ENCODE data around the gene FBXW5. TPM values are rescaled to one million over a fixed set of nuclear protein-coding genes. Genes with fewer than 3 reads are reported as not detected.

The FBXW5 gene
- total RNA-seq, 2 experiments from 2014 or later: 63.3 to 89.6 TPM

DNA sequence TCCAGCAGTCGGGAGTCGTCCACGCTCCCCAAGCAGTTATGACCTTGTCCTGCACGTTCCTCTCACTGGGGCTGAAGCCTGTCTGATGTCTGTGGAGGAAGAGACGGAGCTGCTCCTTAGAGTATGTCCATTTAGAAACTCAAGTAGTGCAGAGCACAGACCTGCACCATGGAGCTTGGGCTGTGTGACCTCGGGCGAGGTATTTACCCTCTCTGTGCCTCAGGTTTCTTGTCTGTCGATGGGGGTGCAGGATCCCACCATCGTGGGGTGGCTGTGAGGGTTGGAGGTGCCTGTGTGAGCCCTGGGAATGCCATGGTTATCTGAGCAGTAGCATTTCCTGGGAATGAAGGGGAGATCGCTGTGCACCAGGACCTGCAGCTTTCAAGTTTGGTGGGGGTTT lies 44.0 kb downstream of the FBXW5 start:
- TF ChIP-seq, protein P1, sequence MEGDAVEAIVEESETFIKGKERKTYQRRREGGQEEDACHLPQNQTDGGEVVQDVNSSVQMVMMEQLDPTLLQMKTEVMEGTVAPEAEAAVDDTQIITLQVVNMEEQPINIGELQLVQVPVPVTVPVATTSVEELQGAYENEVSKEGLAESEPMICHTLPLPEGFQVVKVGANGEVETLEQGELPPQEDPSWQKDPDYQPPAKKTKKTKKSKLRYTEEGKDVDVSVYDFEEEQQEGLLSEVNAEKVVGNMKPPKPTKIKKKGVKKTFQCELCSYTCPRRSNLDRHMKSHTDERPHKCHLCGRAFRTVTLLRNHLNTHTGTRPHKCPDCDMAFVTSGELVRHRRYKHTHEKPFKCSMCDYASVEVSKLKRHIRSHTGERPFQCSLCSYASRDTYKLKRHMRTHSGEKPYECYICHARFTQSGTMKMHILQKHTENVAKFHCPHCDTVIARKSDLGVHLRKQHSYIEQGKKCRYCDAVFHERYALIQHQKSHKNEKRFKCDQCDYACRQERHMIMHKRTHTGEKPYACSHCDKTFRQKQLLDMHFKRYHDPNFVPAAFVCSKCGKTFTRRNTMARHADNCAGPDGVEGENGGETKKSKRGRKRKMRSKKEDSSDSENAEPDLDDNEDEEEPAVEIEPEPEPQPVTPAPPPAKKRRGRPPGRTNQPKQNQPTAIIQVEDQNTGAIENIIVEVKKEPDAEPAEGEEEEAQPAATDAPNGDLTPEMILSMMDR (conservative IDR thresholded peaks at IDR 0.05; ENCODE audit: low read length): no peak
- no peak for TF ChIP-seq EZH2phosphoT487 (IDR thresholded peaks at IDR 0.05; ENCODE audit: borderline replicate concordance, low read depth, low read length)
- ChIA-PET POLR2A (no interaction called here), CTCF (ENCODE audit: unreplicated experiment) (no interaction called here)
- no peak for DNase-seq (ENCODE audit: low spot score)
- intact Hi-C loops (cut with micrococcal nuclease; ENCODE audit: unreplicated experiment): no loop called here
- Histone ChIP-seq H3K79me2 (ENCODE audit: insufficient read depth, low read depth, low read length) (peaks cover 4% of the 10 kb centered on the region; the same call in 1 of the 2 replicates), H3K4me1 (ENCODE audit: insufficient read depth, low read length, poor library complexity, severe bottlenecking) (no peaks in the 10 kb centered on the region), H3K9me2 (ENCODE audit: insufficient read depth, low read length) (no peaks in the 10 kb centered on the region), H4K20me1 (ENCODE audit: insufficient read depth, low read length) (no peaks in the 10 kb centered on the region), H2AFZ (ENCODE audit: low read length) (no peak overlapping the region), H3K4me2 (ENCODE audit: low read length) (no peak overlapping the region), H3K9me3 (ENCODE audit: low read length) (no peaks in the 10 kb centered on the region), H3K36me3 (ENCODE audit: insufficient read depth, low read length) (peaks cover 74% of the 10 kb centered on the region), H3K27ac (ENCODE audit: low read depth, low read length, poor library complexity, severe bottlenecking) (no peak overlapping the region), H3K4me3 (ENCODE audit: low read depth, low read length, poor library complexity, severe bottlenecking) (no peak overlapping the region)
- no TSS peak for BruUV-seq (replicated peaks)

DNA sequence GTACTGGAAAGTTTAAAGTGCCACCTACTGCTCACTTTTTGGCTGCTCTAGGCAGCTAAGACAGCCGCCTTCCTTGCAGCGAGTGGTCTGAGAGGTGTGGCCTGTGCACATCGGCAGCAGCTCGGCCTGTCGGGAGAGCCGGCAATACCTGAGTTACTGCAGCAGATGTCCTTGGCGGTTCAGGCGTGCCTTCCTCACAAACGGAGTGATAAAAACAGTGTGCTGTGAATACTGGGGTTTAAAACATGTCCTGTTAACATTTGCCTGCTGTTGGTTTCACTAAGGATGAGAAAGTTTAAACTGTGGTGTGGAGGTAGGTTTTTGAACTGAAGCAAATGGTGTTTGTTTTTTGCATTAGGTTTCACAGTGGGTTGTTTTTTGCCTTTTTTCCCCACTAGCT lies 45.3 kb downstream of the FBXW5 start:
- Histone ChIP-seq H3K27ac (ENCODE audit: low read depth, low read length, poor library complexity, severe bottlenecking) (no peak overlapping the region), H3K36me3 (ENCODE audit: insufficient read depth, low read length) (peaks cover 76% of the 10 kb centered on the region), H2AFZ (ENCODE audit: low read length) (no peak overlapping the region), H3K9me3 (ENCODE audit: low read length) (no peaks in the 10 kb centered on the region), H4K20me1 (ENCODE audit: insufficient read depth, low read length) (no peaks in the 10 kb centered on the region; the same call in 1 of the 2 replicates), H3K4me1 (ENCODE audit: insufficient read depth, low read length, poor library complexity, severe bottlenecking) (no peaks in the 10 kb centered on the region), H3K4me3 (ENCODE audit: low read depth, low read length, poor library complexity, severe bottlenecking) (no peak overlapping the region), H3K79me2 (ENCODE audit: insufficient read depth, low read depth, low read length) (peaks cover 13% of the 10 kb centered on the region; the same call in 1 of the 2 replicates), H3K9me2 (ENCODE audit: insufficient read depth, low read length) (no peaks in the 10 kb centered on the region), H3K4me2 (ENCODE audit: low read length) (no peak overlapping the region)
- intact Hi-C loops (cut with micrococcal nuclease; ENCODE audit: unreplicated experiment): no loop called here
- ChIA-PET CTCF (ENCODE audit: unreplicated experiment) (no interaction called here), POLR2A (no interaction called here)
- no peak for DNase-seq (ENCODE audit: low spot score)
- BruUV-seq (replicated peaks): no TSS peak
- TF ChIP-seq, protein P1 (conservative IDR thresholded peaks at IDR 0.05; ENCODE audit: low read length): no peak
- TF ChIP-seq EZH2phosphoT487 (IDR thresholded peaks at IDR 0.05; ENCODE audit: borderline replicate concordance, low read depth, low read length): no peak

DNA sequence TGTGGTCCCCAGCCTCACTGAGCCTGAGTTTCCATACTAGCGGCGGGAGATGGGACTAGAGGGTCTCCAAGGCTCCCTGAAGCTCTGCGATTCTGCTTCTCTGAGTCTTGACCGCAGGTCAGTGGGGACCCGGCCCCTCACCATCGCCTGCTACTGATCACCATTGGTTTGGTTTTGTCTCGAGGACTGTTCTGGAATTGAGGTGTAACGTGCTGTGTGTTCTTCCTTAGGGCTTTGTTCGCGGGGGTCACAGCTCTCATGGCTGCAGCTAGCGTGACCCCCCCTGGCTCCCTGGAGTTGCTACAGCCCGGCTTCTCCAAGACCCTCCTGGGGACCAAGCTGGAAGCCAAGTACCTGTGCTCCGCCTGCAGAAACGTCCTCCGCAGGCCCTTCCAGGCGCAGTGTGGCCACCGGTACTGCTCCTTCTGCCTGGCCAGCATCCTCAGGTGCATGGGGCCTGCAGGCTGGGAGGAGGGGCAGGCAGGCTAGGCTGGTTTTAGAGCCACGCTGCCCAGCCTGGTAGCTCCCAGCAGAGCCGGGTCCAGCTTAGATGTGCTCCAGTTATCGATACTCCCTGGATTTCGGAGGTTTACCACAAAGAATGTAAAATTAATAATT lies 45.9 kb downstream of the FBXW5 start:
- Histone ChIP-seq H4K20me1 (ENCODE audit: insufficient read depth, low read length) (no peaks in the 10 kb centered on the region; the same call in 1 of the 2 replicates), H3K36me3 (ENCODE audit: insufficient read depth, low read length) (peaks cover 75% of the 10 kb centered on the region), H2AFZ (ENCODE audit: low read length) (no peak overlapping the region), H3K27ac (ENCODE audit: low read depth, low read length, poor library complexity, severe bottlenecking) (no peak overlapping the region), H3K4me2 (ENCODE audit: low read length) (no peak overlapping the region), H3K4me3 (ENCODE audit: low read depth, low read length, poor library complexity, severe bottlenecking) (no peak overlapping the region), H3K9me2 (ENCODE audit: insufficient read depth, low read length) (no peaks in the 10 kb centered on the region), H3K79me2 (ENCODE audit: insufficient read depth, low read depth, low read length) (peaks cover 16% of the 10 kb centered on the region; the same call in 1 of the 2 replicates), H3K4me1 (ENCODE audit: insufficient read depth, low read length, poor library complexity, severe bottlenecking) (no peaks in the 10 kb centered on the region), H3K9me3 (ENCODE audit: low read length) (no peaks in the 10 kb centered on the region)
- no TSS peak for BruUV-seq (replicated peaks)
- CTCF ChIA-PET (ENCODE audit: unreplicated experiment): no interaction called here
- TF ChIP-seq, protein P1 (conservative IDR thresholded peaks at IDR 0.05; ENCODE audit: low read length): no peak
- TF ChIP-seq EZH2phosphoT487 (IDR thresholded peaks at IDR 0.05; ENCODE audit: borderline replicate concordance, low read depth, low read length): no peak
- no peak for DNase-seq (ENCODE audit: low spot score)
- POLR2A ChIA-PET: interaction anchor here (0.9 kb wide), 1 partner anchor 13 kb away, joined by 3 read pairs; no protein-coding TSS in a partner anchor
- intact Hi-C loops (cut with micrococcal nuclease; ENCODE audit: unreplicated experiment): no loop called here
